Measurements from ENCODE around the gene SOX13.
"Not testable (repeated sequence)": the region's sequence is repeated elsewhere in the genome, so short reads cannot be mapped to it uniquely, and the experiment has no call there.

Gene SOX13

GRCh38 chr1:204072931-204073836, at the start of gene SOX13:
SOX13 (plus strand) TSS chr1:204073115; CDS start chr1:204112916, 39,801 bp downstream.
- no peak for FAIRE-seq

GRCh38 chr1:204025917-204026707, 46.8 kb upstream of the SOX13 start:
- no peak for FAIRE-seq

GRCh38 chr1:204027446-204027845, 45.5 kb upstream of the SOX13 start:
- no peak for FAIRE-seq

GRCh38 chr1:204029016-204029415, 43.9 kb upstream of the SOX13 start:
- FAIRE-seq: no peak

GRCh38 chr1:204031098-204031710, 41.7 kb upstream of the SOX13 start:
- no peak for FAIRE-seq

- no peak for FAIRE-seq
Measured at GRCh38 chr1:204032642-204033235, 40.2 kb upstream of the SOX13 start.

- no peak for FAIRE-seq
Measured at GRCh38 chr1:204033306-204033705, 39.6 kb upstream of the SOX13 start.

- no peak for FAIRE-seq
Measured at GRCh38 chr1:204036882-204037655, 35.8 kb upstream of the SOX13 start.

- no peak for FAIRE-seq
Measured at GRCh38 chr1:204041232-204041767, 31.6 kb upstream of the SOX13 start.

GRCh38 chr1:204041803-204042505, 31.0 kb upstream of the SOX13 start:
- FAIRE-seq: no peak

- FAIRE-seq: no peak
Measured at GRCh38 chr1:204042516-204042915, 30.4 kb upstream of the SOX13 start.

GRCh38 chr1:204043680-204044079, 29.2 kb upstream of the SOX13 start:
- FAIRE-seq: no peak

GRCh38 chr1:204044448-204044847, 28.5 kb upstream of the SOX13 start:
- no peak for FAIRE-seq

- FAIRE-seq: no peak
Measured at GRCh38 chr1:204045430-204045829, 27.5 kb upstream of the SOX13 start.

GRCh38 chr1:204046346-204046745, 26.6 kb upstream of the SOX13 start:
- no peak for FAIRE-seq

GRCh38 chr1:204048796-204049195, 24.1 kb upstream of the SOX13 start:
- not testable (repeated sequence) for FAIRE-seq

- FAIRE-seq: no peak
Measured at GRCh38 chr1:204051258-204051657, 21.7 kb upstream of the SOX13 start.

GRCh38 chr1:204051718-204052117, 21.2 kb upstream of the SOX13 start:
- FAIRE-seq: no peak

GRCh38 chr1:204053893-204054292, 19.0 kb upstream of the SOX13 start:
- no peak for FAIRE-seq

- FAIRE-seq: no peak
Measured at GRCh38 chr1:204059970-204060369, 12.9 kb upstream of the SOX13 start.

GRCh38 chr1:204062106-204062505, 10.8 kb upstream of the SOX13 start:
- FAIRE-seq: peak; percentile 20
